ENCODE data around the gene MAP3K2.
A peak's percentile ranks its signal among the peaks of the same experiment; 100 is the strongest.

The MAP3K2 gene

DNA sequence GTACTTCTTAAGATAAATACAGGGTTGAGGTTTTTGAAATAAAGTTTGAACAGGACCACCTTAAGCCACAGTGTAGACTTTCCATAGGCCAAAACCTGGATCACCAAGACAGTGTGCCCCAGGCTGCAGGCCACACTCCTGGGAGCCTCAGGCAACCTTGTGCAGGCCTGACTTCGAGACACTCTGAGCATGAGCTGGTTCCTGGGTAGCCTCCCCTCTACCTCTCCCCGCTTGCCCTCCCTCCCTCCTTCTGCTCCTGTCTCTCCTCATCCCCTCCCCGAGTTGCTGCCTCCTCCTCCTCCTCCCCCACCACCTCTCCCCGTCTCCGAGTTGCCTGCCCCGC is 19.9 kb upstream of the MAP3K2 start:
- DNase-seq (ENCODE audit: low read depth in 2 of 2) = no peak

DNA sequence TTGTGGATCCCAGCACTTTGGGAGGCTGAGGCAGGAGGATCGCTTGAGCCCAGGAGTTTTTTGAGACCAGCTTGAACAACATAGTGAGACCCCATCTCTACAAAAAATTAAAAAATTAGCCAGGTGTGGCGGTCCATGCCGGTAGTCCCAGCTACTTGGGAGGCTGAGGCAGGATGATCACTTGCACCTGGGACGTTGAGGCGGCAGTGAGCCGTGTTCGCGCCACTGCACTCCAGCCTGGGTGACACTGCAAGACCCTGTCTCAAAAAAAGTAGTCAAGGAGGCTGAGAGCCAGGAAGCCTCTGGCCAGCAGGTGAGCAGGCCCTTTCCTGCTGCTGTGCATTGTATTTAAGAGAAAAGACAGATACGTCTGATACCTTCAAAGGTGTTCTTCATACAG is 19.3 kb upstream of the MAP3K2 start:
- DNase-seq (ENCODE audit: low read depth in 2 of 2) = no peak

DNA sequence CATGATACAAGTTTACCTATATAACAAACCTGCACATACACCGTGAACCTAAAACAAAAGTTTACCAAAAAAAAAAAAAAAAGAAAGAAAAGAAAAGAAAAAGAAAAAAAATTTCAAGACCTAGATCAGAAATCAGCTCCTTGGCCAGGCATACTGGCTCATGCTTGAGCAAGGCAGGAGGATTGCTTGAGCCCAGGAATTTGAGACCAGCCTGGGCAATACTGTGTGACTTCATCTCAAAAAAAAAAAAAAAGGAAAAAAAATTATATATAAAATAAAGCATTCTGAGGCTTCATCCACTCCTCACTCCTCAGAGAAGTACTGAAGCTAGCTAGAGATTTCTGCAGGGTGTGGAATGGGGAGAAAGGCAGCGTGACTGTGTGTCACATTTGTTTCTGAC is 18.7 kb upstream of the MAP3K2 start:
- DNase-seq (ENCODE audit: low read depth in 2 of 2) = no peak

DNA sequence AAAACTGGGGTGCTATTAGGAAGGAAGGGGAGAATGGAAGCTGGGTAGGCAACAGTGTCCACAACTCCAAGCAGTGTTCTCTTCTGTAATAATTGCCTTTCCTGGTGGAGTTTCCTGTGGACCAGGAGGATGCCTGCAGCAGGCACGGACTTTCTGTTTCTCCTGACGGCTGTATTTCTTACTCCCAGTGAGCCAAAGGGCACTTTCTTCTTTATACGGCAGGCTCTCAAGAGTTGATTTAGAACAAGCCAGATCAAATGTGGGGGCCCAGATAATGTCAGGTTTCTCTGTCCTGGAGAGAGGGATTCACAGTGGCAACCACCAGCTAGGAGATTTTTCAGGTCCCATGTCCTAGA is 17.5 kb upstream of the MAP3K2 start:
- no peak for DNase-seq (ENCODE audit: low read depth in 2 of 2)

DNA sequence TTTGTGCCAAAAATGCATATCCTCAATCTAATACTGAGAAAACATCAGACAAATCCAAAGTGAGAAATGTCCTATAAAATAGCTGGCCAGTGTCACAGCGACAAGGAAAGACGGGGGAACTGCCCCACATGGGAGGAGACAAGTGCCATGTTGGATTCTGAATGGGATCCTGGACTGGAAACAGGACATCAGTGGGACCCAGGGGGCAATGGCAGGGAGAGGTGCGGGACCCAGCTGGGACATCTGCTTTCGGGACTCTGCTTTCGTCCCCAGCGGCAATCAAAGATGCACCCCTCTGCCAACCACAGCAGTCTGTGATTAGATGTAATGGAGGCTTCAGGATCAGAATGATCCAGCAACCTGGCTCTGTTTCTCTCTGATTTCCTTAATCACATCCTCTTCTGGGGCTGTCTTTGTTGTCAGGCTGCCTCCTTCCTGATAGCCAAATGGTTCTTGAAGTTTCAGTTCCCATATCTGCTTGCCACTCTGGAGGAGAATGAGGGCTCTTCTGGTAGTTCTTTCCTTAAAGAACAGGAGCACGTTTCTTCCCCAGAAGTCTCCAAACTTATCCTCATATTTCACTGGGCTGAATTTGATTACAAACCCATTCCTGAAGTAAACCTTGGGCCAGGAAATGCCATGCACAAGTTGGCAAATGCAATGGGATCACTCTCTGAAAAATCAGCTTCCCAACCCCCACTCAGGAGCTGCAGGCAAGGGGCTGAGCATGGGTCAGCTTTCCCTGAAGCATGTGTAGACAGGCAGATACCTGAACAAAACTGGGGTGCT is 16.9 kb upstream of the MAP3K2 start:
- DNase-seq (ENCODE audit: low read depth in 2 of 2) = no peak

DNA sequence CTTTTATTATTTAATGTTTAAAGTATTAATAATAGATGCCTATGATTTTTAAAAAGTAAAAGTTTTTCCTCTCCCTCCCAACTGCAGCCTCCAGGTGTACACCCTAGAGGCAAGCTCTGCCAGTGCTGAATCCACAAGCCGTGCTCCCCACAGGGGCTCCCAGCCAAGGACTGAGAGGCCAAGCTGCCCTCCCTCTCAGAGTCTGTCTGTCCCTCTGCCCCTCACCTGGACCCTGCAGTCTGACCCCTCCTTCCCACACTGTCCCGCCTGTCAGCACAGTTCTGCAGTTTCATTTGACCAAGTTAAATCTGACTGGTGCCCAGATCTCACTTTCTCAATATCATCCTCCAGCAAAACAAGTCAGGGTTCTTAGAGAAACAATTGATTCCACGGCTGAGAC is 15.7 kb upstream of the MAP3K2 start:
- DNase-seq (ENCODE audit: low read depth in 2 of 2) = no peak

DNA sequence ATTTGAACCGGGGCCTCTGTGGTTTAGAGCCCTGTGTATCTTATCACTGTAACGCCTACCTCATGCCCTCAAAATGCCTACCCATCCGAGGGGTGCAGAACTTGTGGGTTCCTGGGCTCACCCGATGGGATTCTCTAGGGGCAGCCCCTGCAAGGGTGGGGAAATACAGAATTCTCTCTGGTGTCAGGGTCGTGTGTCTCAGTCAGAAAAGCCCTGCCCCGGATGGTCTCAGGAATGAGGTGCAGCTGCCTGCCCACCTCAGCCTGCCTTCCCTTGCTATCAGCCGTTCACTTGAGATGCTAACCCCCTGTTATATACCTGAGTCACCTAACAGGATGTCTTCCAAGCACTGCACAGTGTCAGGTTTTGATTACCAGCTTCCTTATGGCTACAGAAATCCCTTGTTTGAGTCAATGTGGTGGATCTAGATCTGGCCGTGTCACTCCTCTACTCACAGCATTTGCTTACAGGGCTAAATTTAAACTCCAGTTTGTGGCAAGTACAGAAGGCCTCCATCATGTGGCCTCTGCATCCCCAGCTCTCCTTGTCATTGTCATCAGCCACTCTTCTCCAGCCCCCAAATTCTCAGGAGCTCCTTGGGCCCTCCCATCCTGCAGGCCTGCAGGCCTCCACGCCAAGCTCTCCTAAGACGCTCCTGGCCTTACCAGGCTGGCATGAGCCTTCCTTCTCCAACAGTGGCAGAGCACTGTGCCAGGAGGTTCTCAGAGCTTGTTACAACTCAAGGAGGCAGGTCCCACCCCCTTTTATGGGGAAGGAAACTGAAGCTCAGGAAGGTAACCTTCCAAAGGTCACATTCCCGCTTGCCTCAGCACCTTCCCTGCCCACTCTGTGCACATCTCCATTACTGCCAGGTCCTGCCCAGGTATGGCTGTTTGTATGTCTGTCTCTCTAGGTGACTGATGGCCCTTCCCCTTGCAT is 14.3 kb upstream of the MAP3K2 start:
- no peak for DNase-seq (ENCODE audit: low read depth in 2 of 2)

DNA sequence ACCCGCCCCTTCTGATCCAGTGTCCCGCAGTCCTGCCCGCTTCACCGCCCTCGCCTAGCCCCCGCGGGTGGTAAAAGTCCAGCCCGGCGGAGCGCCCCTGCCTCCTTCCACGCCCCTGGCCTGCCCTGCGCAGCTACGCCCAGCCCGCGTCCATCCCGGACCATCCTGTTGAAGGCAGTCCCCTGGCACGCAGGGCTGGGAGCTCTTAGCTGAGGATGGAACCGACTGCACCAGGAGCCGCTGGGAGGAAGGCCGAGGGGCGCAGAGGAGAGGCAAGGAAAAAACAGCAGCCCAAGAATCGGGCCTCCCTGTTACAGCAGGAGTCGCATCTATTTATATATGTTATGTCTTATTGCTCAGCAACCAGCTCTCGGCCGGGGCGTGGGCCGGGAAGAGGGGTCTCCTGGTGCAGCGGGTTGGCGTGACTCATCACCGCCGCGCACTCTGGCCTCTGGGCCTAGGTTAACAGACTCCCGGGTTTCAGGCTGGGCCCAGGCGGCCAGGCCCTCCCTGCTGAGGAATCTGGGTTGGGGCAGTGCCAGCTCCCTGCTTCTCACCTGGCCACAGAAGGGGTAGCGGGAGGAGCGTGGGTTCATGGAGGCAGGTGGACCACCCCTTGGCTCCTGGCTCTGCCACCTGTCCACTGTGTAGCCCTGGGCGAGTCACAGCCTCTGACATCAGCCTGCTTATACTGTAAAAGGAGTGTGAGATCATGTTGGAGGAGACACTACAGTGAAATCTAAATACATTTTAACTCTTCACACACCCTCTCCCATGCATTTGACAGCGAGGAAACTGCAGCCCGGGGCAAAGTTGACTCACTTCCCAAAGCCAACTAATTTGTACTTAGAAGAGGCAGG is 13.4 kb upstream of the MAP3K2 start:
- DNase-seq (ENCODE audit: low read depth in 2 of 2) = no peak

DNA sequence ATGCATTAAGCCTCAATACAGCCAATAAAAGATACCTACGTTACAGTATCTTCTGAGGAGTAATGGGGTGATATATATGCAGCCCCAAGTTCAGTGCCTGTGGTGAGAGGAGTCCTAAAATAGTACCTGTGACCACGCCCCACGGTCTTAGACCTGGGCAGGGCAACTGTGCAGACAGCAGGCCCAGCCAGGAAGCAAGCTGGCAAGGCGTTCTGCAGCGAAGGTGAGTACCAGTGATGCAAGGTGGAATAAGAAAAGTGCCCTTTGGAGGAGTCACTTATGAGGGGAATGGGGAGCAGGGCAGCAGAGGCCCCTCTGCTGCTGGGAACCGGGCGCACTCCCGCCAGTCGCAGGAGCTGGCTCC is 12.7 kb upstream of the MAP3K2 start:
- no peak for DNase-seq (ENCODE audit: low read depth in 2 of 2)

DNA sequence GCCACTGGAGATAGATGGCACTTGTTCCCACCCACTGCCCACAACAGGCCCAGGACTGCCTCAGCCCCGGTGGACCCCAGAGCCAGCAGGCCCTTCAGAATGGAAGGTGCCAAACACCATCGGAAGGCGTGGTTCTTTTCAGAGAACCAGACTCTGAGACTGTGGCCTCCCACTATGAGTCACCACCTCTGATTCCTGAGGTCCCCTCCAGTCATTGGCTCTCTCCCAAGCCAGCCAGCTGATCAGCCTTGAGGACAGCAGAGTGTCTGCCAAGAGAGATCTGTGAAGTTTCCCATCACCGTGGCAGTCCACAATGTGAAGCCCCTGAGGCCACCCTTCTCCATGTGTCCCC is 10.4 kb upstream of the MAP3K2 start:
- DNase-seq (ENCODE audit: low read depth in 2 of 2) = peak; percentile 76 to 78

DNA sequence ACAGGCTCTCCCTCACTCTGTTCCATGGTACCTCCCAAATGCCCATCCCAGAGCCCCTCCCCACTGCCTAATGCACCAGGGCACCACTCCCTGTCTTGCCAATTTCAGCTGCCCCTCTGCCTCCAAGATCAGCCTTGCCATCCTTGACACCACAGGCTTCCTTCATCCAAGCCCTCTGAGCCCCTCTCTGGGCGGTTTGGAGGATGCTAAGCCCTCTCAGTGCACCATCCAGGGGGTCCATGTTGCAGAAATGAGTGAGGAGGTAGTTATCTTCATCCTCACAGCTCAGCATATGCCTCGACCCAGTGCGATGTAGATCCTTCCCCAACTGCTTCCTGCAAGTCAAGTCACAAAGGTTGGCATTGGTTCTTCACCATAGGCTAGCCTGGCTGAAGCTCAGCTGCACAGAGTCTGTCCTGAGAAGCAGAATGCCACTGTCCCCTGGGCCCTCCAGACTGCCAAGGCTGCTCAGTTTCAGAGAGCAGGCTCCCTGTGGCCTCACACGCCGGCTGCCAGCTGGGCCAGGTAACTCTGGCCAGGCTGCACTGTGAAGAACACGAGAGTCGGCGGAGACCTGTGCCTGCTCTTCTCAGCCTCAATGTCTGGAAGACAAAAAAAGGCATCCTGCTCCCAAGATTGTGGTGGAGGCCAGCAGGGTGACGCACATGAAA is 9.9 kb upstream of the MAP3K2 start:
- no peak for DNase-seq (ENCODE audit: low read depth in 2 of 2)

DNA sequence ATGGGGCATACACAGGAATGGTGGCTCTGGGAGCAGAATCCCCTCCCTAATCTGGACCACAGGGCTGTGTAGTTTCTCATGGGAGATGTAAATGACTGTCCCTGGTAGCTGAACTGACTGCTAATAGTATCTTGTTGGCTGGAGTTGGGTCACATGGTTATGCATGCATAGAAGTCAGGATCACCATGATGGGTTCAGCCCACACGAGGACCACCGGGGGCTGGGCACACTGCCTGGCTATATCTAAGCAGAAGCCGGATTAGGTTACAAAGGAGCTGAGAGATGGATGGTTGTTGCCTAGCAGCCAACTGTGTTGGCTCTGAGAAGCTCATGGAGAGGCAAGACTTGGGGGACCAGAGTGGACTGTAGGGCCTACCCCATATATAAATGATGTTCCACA is 6.7 kb upstream of the MAP3K2 start:
- no peak for DNase-seq (ENCODE audit: low read depth in 2 of 2)

DNA sequence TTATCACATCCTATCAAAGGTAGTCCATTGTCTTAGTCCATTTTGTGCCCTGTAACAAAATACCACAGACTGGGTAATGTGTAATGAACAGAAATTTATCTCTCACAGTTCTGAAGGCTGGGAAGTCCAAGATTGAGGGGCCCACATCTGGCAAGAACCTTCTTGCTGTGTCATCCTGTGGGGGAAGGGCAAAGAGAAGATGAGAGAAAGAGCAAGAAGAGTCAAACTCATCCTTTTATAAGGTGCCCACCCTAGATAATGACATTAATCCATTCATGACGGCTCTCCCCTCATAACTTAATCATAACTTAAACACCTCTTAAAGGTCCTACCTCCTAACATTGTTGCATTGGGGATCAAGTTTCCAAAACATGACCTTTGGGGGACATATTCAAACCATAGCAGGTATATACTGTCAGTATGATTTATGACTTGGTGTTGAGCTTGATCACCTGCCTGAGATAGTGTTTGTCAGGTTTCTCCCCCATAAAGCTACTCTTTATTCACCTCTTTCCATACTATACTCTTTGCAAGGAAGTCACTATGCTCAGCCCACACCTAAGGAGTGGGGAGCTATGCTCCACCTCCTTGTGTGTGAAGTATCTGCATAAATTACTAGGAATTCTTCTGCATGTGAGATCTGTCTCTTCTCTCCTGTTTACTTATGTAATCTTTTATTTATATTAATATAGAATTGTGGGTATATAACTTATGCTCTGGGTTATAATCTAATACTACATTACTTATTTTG is 5.2 kb upstream of the MAP3K2 start:
- DNase-seq (ENCODE audit: low read depth in 2 of 2) = no peak

DNA sequence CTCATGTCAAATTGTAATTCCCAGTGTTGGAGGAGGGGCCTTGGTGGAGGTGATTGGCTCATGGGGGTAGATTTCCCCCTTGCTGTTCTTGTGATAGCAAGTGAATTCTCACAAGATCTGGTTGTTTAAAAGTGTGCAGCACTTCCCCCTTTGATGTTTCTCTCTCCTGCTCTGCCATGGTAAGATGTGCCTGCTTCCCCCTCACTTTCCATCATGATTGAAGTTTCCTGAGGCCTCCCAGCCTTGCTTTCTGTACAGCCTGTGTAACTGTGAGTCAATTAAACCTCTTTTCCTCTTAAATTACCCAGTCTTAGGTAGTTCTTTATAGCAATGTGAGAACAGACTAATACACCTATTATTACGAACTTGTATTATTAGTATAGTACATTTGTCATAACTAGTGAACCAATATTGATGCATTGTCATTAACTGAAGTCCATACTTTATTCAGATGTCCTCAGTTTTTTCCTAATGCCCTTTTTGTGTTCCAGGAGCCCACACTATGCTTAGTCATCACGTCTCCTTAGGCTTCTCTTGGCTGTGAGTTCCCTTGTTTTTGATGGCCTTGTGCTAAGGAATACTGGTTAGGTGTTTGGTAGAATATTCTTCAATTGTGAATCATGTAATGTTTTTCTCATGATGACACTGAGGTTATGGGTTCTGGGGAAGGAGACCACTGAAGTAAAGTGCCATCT is 4.5 kb upstream of the MAP3K2 start:
- DNase-seq (ENCODE audit: low read depth in 2 of 2) = no peak

DNA sequence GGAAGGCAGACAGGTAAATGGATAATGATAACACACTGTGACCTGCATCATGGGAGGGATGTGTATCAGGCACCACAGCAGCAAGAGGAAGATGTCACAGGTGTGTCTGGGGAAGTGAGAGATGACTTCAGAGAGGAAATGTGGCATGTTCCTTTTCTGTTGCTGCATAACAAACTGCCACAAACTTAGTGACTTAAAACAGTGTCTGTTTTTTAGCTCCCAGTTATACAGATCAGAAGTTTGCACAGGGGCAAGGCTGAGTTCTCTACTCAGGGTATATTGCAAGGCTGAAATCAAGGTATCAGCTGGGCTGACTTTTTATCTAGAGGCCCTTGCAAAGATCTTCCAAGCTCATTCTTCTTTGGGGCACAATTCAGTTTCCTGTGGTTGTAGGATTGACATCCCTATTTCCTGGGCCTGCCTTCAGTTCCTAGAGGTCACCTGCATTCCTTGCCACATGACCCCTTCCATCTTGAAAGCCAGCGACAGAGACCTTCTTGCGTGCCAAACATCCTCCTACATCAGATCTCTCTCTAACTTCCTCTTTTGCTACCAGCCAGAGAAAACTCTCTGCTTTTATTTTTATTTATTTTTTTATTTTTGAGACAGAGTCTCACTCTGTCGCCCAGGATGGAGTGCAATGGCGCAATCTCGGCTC is 2.1 kb upstream of the MAP3K2 start:
- no peak for DNase-seq (ENCODE audit: low read depth in 2 of 2)

DNA sequence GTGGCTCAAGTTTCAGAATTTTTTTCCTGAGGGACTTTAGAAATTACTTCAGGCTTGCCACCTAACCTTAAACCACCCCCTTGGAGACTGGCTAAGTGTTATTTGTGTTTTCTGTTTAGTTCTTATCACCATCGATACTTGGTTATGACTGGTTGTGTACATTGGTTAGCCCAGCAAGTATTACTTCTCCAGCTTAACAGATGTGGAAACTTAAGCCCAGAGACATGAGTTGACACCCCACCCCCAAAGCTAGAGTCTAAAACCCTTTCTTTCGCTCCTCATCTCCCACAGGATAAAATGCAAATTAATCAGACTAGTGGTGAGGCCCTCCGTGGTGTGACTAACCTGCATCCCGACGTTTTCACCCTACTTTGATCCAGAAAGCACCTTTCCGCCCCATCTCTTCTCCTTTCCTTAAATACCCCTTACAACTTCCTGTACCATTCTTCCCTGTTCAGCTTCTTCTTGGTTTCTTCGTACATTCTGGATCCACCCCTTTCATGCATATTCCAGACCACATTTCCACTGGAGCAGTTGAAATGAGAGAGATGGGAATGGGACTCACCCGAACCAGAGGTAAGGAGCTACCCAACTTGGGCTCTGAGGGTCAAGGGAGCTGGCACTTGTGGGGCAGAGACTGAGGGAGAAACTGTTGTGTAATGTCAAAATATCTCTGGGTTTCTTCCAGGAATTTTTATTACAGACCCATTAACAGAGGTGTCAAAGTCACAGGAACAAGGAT is 819 bp upstream of the MAP3K2 start:
- no peak for DNase-seq (ENCODE audit: low read depth in 2 of 2)

DNA sequence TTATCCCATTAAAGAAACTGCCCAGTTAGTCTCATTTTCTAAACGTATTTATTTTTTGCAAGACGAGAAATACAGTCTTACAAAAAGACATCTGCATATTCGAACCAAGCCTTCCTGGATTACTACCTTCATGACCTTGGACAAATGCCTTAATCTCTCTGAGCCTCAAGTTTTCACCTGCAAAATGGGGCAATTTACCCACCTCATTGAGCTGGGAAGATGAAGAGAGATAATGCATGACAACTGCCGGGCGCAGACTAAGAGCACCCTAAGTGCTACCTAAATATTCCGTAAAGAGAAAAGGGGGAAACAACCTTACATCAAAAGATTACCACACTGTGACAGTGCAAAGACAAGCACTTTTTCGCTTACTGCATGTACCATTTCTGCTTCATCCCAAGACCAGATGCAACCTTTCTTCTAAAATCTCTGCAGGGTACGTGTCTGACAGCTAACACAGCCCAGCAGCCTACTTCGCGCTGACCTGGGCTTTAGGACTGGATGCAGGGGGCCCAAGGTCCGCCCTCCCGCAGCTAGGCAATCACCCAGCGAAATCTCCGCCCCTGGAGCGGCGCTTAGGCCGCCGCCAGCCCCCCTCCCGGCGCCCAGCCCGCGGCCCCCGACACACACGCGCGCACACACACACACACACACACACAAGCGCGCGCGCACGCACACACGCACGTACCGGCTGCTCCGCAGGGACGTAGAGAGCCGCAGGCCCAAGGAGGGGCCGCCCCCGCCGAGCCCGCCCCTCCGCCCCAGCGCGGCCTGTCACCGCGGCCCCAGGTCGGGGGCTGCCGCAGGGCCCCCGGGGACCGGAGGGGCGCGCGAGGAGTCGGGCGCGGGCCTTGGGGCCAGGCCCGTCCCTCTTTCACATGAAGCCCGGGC is 766 bp downstream of the MAP3K2 start:
- peak; percentile 77 to 79 for DNase-seq (ENCODE audit: low read depth in 2 of 2)

DNA sequence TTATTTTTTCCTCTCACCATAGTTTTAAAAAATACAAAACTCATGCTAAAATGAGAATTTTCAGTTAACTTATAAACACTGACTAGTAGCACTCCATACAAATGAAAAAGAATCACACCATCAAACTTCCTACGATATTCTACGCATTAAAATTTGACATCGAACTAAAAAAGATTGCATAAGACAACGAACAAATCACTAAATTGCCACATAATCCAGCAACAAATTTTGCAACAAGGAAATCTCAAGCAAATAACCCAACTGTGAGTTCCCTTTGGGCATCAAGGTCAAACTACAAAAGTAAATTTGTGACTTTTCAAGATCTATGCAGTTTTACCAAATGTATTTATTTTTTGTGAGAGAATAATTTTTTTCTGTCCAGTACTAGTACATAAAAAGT is 1.5 kb downstream of the MAP3K2 start:
- no peak for DNase-seq (ENCODE audit: low read depth in 2 of 2)

Measured in fibroblast of skin of left quadriceps (primary cell).